Thyroid gland (tissue), 4 donors: Measurements from ENCODE around the gene BPIFB6.

Experiments used
- POLR2A ChIP-seq, 2 donors: fragments of 450-650 bp; IDR thresholded peaks; one replicate each; pipeline ENCODE4 v1.6.1; 2017; ENCODE audit warnings: antibody characterized with exemption in 2 of 2, mild to moderate bottlenecking in 2 of 2, moderate library complexity in 1 of 2
- TF ChIP-seq, protein P1 (sequence below), 6 experiments: fragments of 200-600 bp in 3 of 6; fragments of 450-650 bp in 3 of 6; sonication (generic) in 3 of 6; IDR thresholded peaks; one replicate each; pipeline ENCODE4 v1.5.1; 2016 to 2019; ENCODE audit warnings: antibody characterized with exemption in 6 of 6, mild to moderate bottlenecking in 2 of 6, inconsistent platforms in 1 of 6, moderate library complexity in 1 of 6

DNA sequence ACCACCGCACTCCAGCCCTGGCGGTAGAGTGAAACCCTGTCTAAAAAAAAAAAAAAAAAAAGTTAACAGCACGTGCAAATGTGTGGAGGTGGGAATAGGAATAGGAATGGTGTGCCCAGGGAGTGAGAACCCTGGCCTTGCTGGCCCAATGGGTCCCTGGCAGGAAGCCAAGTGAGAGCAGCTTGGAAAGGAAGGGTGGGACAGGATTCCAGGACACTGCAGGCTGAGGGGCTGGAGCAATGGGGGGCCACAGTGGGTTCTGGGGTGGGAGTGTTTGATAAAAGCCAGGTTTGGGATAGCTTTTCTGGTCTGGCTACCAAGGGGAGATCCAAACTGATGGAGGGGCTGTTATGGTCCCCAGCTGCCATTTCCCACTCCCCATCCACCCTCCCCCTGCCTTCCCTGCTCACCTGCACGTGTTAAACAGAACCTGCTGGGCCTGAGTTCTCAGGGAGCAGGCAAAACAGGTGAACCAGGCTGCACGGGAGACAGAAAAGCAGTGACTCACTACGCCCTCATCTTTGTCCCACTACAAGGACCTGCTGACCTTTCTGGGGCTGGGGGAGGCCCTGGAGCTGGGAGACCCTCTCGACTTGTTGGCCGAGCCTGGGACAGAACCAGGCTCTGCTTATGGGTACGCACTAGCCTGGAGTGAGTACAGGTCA, 30.5 kb upstream of the BPIFB6 start:
- TF ChIP-seq POLR2A (IDR thresholded peaks at IDR 0.05): no peak
- TF ChIP-seq, protein P1, sequence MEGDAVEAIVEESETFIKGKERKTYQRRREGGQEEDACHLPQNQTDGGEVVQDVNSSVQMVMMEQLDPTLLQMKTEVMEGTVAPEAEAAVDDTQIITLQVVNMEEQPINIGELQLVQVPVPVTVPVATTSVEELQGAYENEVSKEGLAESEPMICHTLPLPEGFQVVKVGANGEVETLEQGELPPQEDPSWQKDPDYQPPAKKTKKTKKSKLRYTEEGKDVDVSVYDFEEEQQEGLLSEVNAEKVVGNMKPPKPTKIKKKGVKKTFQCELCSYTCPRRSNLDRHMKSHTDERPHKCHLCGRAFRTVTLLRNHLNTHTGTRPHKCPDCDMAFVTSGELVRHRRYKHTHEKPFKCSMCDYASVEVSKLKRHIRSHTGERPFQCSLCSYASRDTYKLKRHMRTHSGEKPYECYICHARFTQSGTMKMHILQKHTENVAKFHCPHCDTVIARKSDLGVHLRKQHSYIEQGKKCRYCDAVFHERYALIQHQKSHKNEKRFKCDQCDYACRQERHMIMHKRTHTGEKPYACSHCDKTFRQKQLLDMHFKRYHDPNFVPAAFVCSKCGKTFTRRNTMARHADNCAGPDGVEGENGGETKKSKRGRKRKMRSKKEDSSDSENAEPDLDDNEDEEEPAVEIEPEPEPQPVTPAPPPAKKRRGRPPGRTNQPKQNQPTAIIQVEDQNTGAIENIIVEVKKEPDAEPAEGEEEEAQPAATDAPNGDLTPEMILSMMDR (IDR thresholded peaks at IDR 0.05): no peak
